A549 (cell line): ENCODE data around the gene HEXIM2. TPM values are rescaled to one million over a fixed set of nuclear protein-coding genes. Genes with fewer than 3 reads are reported as not detected.
A peak's percentile ranks its signal among the peaks of the same experiment; 100 is the strongest.
"Not testable (repeated sequence)": the region's sequence is repeated elsewhere in the genome, so short reads cannot be mapped to it uniquely, and the experiment has no call there.

Experiments
- ATAC-seq, 2 experiments: fragments of 200-7000 bp in 1 of 2; fragments of >200 bp in 1 of 2; cut with Nextera tagmentation in 1 of 2; cut with Tn5 transposase in 1 of 2; 3 replicates each; pipeline versions ENCODE4 v1.8.0 to v1.9.1; 2018 to 2020; ENCODE audit warnings: mild to moderate bottlenecking in 1 of 2, moderate library complexity in 1 of 2
- CTCF ChIA-PET: fragments of 300-600 bp; sonication (Branson Sonifier 250); formaldehyde crosslinking; extraction: SDS; loops from one replicate; lab custom pipeline; 2021; ENCODE audit warnings: antibody characterized with exemption, inconsistent platforms; lab: Yijun Ruan, JAX
- POLR2A ChIA-PET: fragments of 350-600 bp; formaldehyde crosslinking; extraction: SDS; loops from one replicate; lab custom pipeline; 2021; ENCODE audit warnings: antibody characterized with exemption, inconsistent platforms; lab: Yijun Ruan, JAX
- DNase-seq, 2 experiments: peaks; one replicate each; pipeline versions ENCODE4 v3.0.0 to v3.0.0-alpha.2; 2011 to 2016; ENCODE audit warnings: low read depth in 1 of 2, low spot score in 1 of 2
- FAIRE-seq: peaks from 2 replicates; lab custom pipeline; 2011; peaks lifted over from hg19 to GRCh38; lab: Jason Lieb, UNC
- H3K27ac ChIP-seq, 2 experiments: fragments of >200 bp; sonication (Bioruptor Twin); formaldehyde crosslinking; 3 replicates each; pipeline ENCODE4 v1.5.1; 2016 to 2017
- H3K4me1 ChIP-seq: fragments of >200 bp; sonication (Bioruptor Twin); formaldehyde crosslinking; 3 replicates; pipeline ENCODE4 v1.6.1; 2016
- H3K4me2 ChIP-seq: fragments of >200 bp; sonication (Bioruptor Twin); formaldehyde crosslinking; 3 replicates; pipeline ENCODE4 v1.6.1; 2016
- H3K4me3 ChIP-seq: fragments of >200 bp; sonication (Bioruptor Twin); formaldehyde crosslinking; 3 replicates; pipeline ENCODE4 v1.5.1; 2016
- H3K9me3 ChIP-seq: fragments of >200 bp; sonication (Bioruptor Twin); formaldehyde crosslinking; 3 replicates; pipeline ENCODE4 v1.6.1; 2016
- BHLHE40 ChIP-seq: IDR thresholded peaks from 2 replicates; pipeline ENCODE4 v1.6.1; 2012; ENCODE audit warnings: low read depth, low read length, inconsistent platforms
- CHD4 ChIP-seq: fragments of 200-600 bp; sonication (generic); IDR thresholded peaks from 2 replicates; pipeline ENCODE4 v1.6.1; 2016; ENCODE audit warnings: antibody characterized with exemption, mild to moderate bottlenecking, borderline replicate concordance
- E2F6 ChIP-seq: IDR thresholded peaks from 2 replicates; pipeline ENCODE4 v1.6.1; 2012; ENCODE audit warnings: low read depth, borderline replicate concordance
- EHF ChIP-seq: fragments of 250-450 bp; sonication (Bioruptor Pico); IDR thresholded peaks from 2 replicates; pipeline ENCODE4 v1.5.0; 2020; ENCODE audit warnings: mild to moderate bottlenecking
- EP300 ChIP-seq, 2 experiments: fragments of >200 bp; sonication (Bioruptor Twin); formaldehyde crosslinking; IDR thresholded peaks; 2 replicates in 1 of 2; 3 replicates in 1 of 2; pipeline ENCODE4 v1.6.1; 2016 to 2017
- ESRRA ChIP-seq: fragments of 150-350 bp; IDR thresholded peaks from 2 replicates; pipeline ENCODE4 v1.6.1; 2014; ENCODE audit warnings: mild to moderate bottlenecking, low read length, borderline replicate concordance
- FOSB ChIP-seq: fragments of 250-450 bp; sonication (Bioruptor Pico); IDR thresholded peaks from 2 replicates; pipeline ENCODE4 v1.5.0; 2020; ENCODE audit warnings: mild to moderate bottlenecking, moderate library complexity
- FOXS1 ChIP-seq: fragments of 250-450 bp; sonication (Bioruptor Pico); IDR thresholded peaks from 2 replicates; pipeline ENCODE4 v1.5.0; 2020; ENCODE audit warnings: mild to moderate bottlenecking, moderate library complexity
- HDAC2 ChIP-seq: fragments of 200-600 bp; sonication (generic); IDR thresholded peaks from 2 replicates; pipeline ENCODE4 v1.6.1; 2016
- HOXB13 ChIP-seq: fragments of 250-450 bp; sonication (Bioruptor Pico); IDR thresholded peaks from 2 replicates; pipeline ENCODE4 v1.5.0; 2020; ENCODE audit warnings: low read depth, mild to moderate bottlenecking, moderate library complexity
- KDM1A ChIP-seq: fragments of 200-600 bp; sonication (generic); IDR thresholded peaks from 2 replicates; pipeline ENCODE4 v1.6.1; 2016; ENCODE audit warnings: low read depth, mild to moderate bottlenecking
- MYC ChIP-seq: IDR thresholded peaks from 2 replicates; pipeline ENCODE4 v1.6.1; 2012; ENCODE audit warnings: mild to moderate bottlenecking, inconsistent platforms, low read length, improper control_type of control experiment, borderline replicate concordance
- PBX3 ChIP-seq: IDR thresholded peaks from 2 replicates; pipeline ENCODE4 v1.6.1; 2012
- POLR2A ChIP-seq: IDR thresholded peaks from 2 replicates; pipeline ENCODE4 v1.6.1; 2012; ENCODE audit warnings: mild to moderate bottlenecking, low read length
- RFX5 ChIP-seq: fragments of 450-650 bp; IDR thresholded peaks from 2 replicates; pipeline ENCODE4 v1.7.1; 2014; ENCODE audit warnings: antibody characterized with exemption, mild to moderate bottlenecking, moderate library complexity
- TP53 ChIP-seq: fragments of 250-450 bp; sonication (Bioruptor Pico); IDR thresholded peaks from 2 replicates; pipeline ENCODE4 v1.5.0; 2021; ENCODE audit warnings: mild to moderate bottlenecking, moderate library complexity
- USF2 ChIP-seq: fragments of 450-650 bp; IDR thresholded peaks from 2 replicates; pipeline ENCODE4 v1.6.1; 2014; ENCODE audit warnings: antibody characterized with exemption
- WGBS: methylation state at CpG from one replicate; pipeline ENCODE4 v1.1.6; 2017; ENCODE audit errors: missing lambda C conversion rate; 5-methylcytosine and 5-hydroxymethylcytosine counted together
- polyA plus RNA-seq, 4 experiments: library from polyadenylated mRNA; depleted of rRNA in 3 of 4; stranded (reverse); fragments of >200 nt; fragmentation: RNase III in 1 of 4; extraction: RNeasy Plus Mini Kit Qiagen cat#74134 plus additional on column Dnase treatment in 1 of 4; gene quantifications; 2 replicates in 3 of 4; 3 replicates in 1 of 4; pipeline ENCODE4 v1.2.3, GENCODE V29; 2011 to 2017

HEXIM2 gene
- polyA plus RNA-seq, 2 of the 4 experiments (the other 2 are of a cell fraction), result 15.5 to 23.1 TPM

- TF ChIP-seq HOXB13 (peak; percentile 81; the same call in 1 of the 2 replicates), PBX3 (0 out of 2 replicates have a peak, but pooled peaks have one; percentile 38), RFX5 (no peak), EP300 (IDR thresholded peaks at IDR 0.05) (peak in 1 of 2 experiments; percentile 72; a peak in 2 of 5 replicates), FOSB (CRISPR knock-in tag) (0 out of 2 replicates have a peak, but pooled peaks have one; percentile 32), MYC (peak; percentile 43; the same call in 1 of the 2 replicates)
These were observed 37.5 kb upstream of the HEXIM2 start (continued) for GRCh38 chr17:45123930-45124796.

GRCh38 chr17:45124797-45125122 is 36.9 kb upstream of the HEXIM2 start:
- ChIA-PET CTCF (interaction anchor here (0.6 to 20.1 kb wide), 9 partner anchors 9 to 205 kb away, joined by 3 to 742 read pairs (median 8); partner anchors contain the start of genes ACBD4, HEXIM1, HEXIM2 and PLCD3), POLR2A (interaction anchor here (1.3 kb wide), 1 partner anchor 24 kb away, joined by 5 read pairs; the partner anchor contains the start of gene HEXIM1)
- 0 out of 2 replicates have a peak, but pooled peaks have one; percentile 11 for TF ChIP-seq CHD4
- Histone ChIP-seq H3K27ac (peak overlapping the region; percentile 95 to 98), H3K4me3 (0 out of 3 replicates have a peak overlapping the region, but pooled peaks have one; percentile 10), H3K4me2 (peak overlapping the region; percentile 86), H3K4me1 (peaks cover 81% of the 10 kb centered on the region)
- DNase-seq, H3K9me3 ChIP-seq, FAIRE-seq, ATAC-seq: not testable (repeated sequence)
- 20% methylated on average over 5 of the region's 5 CpGs for WGBS

- H3K27ac ChIP-seq, result peak overlapping the region; percentile 95 to 98
- POLR2A ChIA-PET, result no interaction called here
- TF ChIP-seq ESRRA (no peak), POLR2A (no peak), HDAC2 (peak; percentile 59; the same call in 1 of the 2 replicates), RFX5 (no peak), USF2 (no peak), EHF (0 out of 2 replicates have a peak, but pooled peaks have one; percentile 30), BHLHE40 (no peak), TP53 (CRISPR knock-in tag) (0 out of 2 replicates have a peak, but pooled peaks have one; percentile 22)
- TF ChIP-seq, all 56 proteins: peak for 3
- H3K4me1 ChIP-seq, result peaks cover 88% of the 10 kb centered on the region
- no peak overlapping the region for H3K4me3 ChIP-seq
- CTCF ChIA-PET, result interaction anchor here (1.2 to 20.1 kb wide), 6 partner anchors 9 to 106 kb away, joined by 5 to 742 read pairs (median 144); partner anchors contain the start of genes ACBD4, HEXIM1, HEXIM2 and PLCD3
- FAIRE-seq (peak; percentile 28), ATAC-seq (no peak), DNase-seq (no peak)
- 92% methylated on average over 8 of the region's 8 CpGs for WGBS
- peak overlapping the region; percentile 86; the same call in 1 of the 3 replicates for H3K4me2 ChIP-seq
- no peaks in the 10 kb centered on the region for H3K9me3 ChIP-seq
These were observed 36.2 kb upstream of the HEXIM2 start for GRCh38 chr17:45125509-45125908.

- WGBS, result 44% methylated on average over 8 of the region's 8 CpGs
- Histone ChIP-seq H3K4me1 (peaks cover 89% of the 10 kb centered on the region), H3K9me3 (no peaks in the 10 kb centered on the region), H3K4me2 (peak overlapping the region; percentile 90), H3K27ac (peak overlapping the region; percentile 95 to 99), H3K4me3 (0 out of 3 replicates have a peak overlapping the region, but pooled peaks have one; percentile 98)
- ChIA-PET POLR2A (interaction anchor here (1.6 to 2.3 kb wide), 2 partner anchors 21 to 66 kb away, joined by 4 to 8 read pairs; partner anchors contain the start of genes HEXIM1 and NMT1), CTCF (interaction anchor here (0.6 to 20.1 kb wide), 8 partner anchors 7 to 166 kb away, joined by 3 to 742 read pairs (median 245); partner anchors contain the start of genes ACBD4, HEXIM1, HEXIM2 and PLCD3)
- no peak for ATAC-seq
- DNase-seq, result peak in 1 of 2 experiments; percentile 59
- TF ChIP-seq EHF (peak; percentile 40; the same call in 1 of the 2 replicates), E2F6 (0 out of 2 replicates have a peak, but pooled peaks have one; percentile 21), KDM1A (no peak), FOXS1 (CRISPR knock-in tag) (peak; percentile 62; the same call in 1 of the 2 replicates)
- FAIRE-seq, result no peak
These were observed 34.5 kb upstream of the HEXIM2 start for GRCh38 chr17:45127207-45127547.
